Hippocampal formation (tissue), 2 donors: Measurements from ENCODE around the gene PIP4P1.
A peak's percentile ranks its signal among the peaks of the same experiment; 100 is the strongest.
"Not testable (repeated sequence)": the region's sequence is repeated elsewhere in the genome, so short reads cannot be mapped to it uniquely, and the experiment has no call there.

Experiments
- DNase-seq, 2 donors: peaks; one replicate each; lab custom pipeline; 2025; lab: John Stamatoyannopoulos, UW

Gene PIP4P1

DNA sequence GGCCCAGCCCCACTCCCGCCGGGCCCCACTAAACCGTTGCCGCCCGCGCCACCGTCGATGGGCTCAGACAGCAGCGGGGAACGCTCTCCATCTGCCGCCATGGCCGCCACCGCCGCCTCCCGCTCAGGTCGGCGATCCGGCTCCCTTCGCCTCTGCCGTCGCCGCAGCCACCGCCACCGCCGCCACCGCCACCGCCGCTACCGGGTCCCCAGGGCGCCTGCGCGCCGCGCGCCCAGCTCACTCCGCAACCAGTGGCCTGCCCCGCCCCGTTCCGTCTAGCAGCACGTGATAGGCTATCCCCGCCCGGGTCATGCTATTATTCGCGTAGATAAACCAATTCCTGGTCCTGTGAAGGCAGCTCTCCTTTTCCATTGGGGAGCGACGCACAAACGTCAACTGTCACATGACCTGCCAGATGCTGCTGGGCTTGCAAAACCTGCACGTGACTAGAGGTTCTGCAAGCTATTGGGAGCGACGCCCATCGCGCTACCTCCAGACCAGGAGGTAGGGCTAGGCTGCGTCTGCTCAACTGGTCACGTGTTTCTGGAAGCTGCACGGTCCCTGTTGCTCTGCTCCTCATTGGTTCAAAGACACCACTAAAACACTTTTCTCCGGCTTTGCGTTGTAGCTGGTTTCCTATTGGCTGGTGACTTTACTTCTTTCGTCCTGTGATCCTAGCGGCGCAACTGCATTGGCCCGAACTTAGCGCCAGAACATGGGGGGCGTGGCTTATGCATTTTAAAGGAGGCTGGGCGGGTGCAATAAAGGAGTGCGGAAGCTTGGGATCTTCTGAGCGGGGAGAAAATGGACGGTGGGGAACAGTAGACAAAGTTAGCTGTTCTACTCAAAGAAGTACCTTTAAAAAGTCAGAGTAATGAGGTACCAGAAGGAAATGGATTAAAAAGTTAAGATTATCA lies at the start of gene PIP4P1:
TSS of gene PIP4P1 (minus strand) at position 210 of the 917 bp plus-strand sequence. CDS start at position 101, 109 bp downstream.
- peak; percentile 98 to 99 for DNase-seq

DNA sequence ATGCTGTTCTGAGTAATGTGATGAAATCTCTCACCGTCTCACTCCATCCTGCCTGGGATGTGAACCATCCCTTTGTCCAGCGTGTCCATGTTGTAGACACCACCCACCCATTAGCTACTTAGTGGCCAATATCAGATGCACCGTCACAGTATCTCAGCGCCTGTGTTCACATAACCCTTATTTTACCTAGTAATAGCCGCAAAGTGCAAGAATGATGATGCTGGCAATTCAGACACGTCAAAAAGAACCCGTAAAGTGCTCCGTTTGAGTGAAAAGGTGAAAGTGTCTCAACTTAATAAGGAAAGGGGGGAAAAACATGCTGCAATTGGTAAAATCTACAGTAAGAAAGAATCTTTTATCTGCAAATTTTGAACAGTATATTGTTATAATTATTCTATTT lies 47.1 kb upstream of the PIP4P1 start:
- DNase-seq = no peak

DNA sequence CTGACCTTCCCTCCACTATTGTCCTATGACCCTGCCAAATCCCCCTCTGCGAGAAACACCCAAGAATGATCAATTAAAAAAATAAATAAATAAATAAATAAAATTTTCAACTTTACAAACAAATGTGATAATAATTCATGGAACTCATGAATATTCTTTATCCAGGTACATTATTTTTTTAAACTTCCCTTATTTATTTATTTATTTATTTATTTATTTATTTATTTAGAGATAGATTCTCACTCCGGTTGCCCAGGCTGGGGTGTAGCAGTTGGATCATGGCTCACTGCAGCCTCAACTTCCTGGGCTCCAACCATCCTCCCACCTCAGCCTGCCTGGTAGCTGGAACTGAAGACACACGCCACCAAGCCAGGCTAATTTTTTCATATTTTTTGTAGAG lies 46.3 kb upstream of the PIP4P1 start:
- DNase-seq = not testable (repeated sequence)

GRCh38 chr14:20506752-20507151 lies 45.5 kb upstream of the PIP4P1 start:
- not testable (repeated sequence) for DNase-seq

DNA sequence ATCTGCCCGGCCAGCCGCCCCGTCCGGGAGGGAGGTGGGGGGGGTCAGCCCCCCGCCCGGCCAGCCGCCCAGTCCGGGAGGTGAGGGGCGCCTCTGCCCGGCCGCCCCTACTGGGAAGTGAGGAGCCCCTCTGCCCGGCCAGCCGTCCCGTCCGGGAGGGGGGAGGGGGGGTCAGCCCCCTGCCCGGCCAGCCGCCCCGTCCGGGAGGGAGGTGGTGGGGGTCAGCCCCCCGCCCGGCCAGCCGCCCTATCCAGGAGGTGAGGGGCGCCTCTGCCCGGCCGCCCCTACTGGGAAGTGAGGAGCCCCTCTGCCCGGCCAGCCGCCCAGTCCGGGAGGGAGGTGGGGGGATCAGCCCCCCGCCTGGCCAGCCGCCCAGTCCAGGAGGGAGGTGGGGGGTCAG lies 45.0 kb upstream of the PIP4P1 start:
- DNase-seq = not testable (repeated sequence)

GRCh38 chr14:20503898-20504297 lies 42.7 kb upstream of the PIP4P1 start:
- peak; percentile 2 to 19 for DNase-seq

- DNase-seq = no peak
These were observed 40.1 kb upstream of the PIP4P1 start for GRCh38 chr14:20501346-20501745.

DNA sequence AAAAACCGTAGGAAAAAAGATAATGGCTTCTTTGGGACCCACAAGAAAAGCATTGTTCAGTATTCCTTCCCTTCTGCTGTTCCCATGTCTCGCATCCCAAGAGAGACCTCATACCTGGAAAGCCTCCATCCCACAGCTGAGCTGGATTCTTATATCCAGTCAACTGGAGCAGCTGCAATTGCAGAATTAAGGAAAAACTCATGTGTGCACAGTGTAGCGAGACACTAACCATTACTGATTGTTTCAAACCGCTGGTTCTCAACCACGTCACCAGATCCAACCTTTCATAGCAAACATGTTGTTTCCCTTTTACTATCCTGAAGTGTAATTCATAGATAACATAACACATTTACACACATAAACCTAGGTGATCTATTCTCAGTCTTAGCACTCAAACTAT lies 38.6 kb upstream of the PIP4P1 start:
- DNase-seq = no peak

- no peak for DNase-seq
These were observed 37.9 kb upstream of the PIP4P1 start for GRCh38 chr14:20499108-20499507.

GRCh38 chr14:20498622-20499021 lies 37.4 kb upstream of the PIP4P1 start:
- DNase-seq = no peak

DNA sequence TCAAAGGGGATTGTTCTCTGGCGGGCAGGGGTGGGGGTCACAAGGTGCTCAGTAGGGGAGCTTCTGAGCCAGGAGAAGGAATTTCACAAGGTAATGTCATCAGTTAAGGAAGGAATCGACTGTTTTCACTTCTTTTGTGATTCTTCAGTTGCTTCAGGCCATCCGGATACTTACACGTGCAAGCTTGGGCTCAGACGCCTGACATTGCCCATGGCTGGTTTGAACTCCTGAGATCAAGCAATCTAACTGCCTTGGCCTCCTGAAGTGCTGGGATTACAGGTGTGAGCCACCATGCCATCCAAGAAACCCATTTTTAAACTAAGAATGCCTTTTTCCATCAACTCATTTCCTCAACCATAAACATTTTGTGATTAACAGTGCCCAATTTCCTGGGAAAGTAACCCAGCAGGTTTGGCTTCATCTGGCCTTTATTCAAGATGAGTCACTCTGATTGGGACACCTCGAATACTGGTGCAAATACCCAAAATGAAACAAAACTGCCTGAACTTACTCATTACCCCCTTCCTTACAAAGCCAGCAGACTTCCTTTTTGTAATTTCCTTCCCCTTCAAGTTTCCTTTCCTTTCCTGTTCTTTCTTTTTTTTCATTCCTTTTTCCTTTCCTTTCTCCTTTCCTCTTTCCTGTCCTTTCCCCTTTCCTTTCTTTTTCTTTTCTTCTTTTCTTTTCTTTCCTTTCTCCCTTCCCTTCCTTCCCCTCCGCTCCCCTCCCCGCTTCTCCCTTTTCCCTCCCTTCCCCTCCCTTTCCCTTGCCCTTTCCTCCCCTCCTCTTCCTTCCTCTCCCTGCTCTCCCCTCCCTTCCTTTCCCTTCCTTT lies 33.9 kb upstream of the PIP4P1 start:
- no peak for DNase-seq

DNA sequence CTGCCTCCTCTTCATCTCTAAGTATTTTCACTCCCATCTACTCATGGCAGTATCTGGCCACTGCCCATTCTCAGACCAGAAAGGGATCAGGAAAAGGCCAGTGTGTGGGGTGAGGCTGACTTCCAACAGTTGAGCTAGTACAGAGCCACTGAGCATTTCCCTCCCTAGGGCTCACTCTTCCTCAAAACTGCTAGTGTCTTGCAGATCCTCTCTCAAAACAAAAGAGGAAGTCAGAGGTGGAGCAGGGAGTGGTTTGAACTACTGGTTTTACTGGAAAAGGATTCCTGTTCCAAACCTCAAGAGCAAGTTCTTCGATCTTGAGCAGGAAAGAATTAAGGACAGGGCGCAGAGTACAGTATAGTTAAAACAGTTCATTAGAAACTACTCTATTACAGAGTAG lies 32.4 kb upstream of the PIP4P1 start:
- DNase-seq = peak in 1 of 2 donors; percentile 1

DNA sequence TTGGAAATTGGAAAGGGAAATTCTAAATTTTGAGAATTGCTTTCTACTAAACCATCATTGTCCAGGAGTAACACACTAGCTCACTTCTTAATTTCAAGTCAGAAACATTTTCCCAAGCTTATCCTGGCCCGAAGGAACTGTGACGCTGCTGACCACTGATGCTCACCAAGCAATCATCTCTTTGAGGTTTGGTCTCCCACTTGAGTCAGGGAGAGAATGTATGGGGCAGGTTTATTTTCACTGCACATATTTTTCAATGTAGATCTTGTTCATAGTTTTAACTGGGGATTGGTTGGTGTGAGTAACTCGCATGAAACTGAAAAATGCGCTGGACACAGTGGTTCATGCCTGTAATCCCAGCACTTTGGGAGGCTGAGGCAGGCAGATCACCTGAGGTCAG lies 31.3 kb upstream of the PIP4P1 start:
- DNase-seq = no peak

- DNase-seq = no peak
These were observed 29.3 kb upstream of the PIP4P1 start for GRCh38 chr14:20490563-20490962.

DNA sequence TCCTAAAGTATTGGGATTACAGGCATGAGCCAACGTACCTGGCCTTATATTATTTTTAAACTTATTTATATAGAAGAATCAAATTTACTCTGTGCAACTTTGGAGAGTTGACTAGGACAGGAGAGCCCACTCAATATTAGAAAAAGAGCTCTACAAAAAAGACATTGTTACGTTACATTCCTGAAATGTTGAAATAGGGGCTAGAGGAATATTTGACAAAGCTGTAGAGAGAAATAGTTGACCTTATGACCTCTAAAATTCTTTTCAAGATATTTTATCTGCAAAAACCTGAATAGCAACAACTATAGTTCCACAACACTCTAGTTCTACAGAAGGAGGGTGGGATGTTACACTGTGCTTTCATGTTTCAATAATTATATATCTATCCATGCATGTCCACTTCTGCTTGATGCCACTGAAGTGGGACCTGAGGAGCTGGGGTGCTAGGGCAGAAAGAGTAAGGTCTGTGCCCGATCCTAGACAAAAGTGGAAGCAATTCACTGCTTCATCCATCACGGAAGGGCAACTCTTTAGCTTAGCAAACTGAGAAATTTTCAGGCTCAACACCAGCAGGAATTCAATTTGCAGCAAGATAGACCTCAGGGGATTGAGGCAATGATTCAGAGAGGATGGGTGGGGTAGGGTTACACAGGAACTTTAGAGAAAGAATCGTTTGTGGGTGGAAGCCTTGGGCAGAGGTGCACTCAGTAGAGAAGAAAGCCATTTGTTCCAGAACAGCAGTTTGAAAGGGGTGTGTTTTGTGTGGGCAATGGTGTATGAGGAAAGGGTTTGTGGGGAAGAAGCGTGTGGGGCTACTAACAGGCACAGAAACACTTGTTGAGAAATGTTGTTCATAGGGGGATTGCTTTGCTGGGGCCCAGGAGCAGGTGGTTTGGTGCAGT lies 28.1 kb upstream of the PIP4P1 start:
- no peak for DNase-seq

DNA sequence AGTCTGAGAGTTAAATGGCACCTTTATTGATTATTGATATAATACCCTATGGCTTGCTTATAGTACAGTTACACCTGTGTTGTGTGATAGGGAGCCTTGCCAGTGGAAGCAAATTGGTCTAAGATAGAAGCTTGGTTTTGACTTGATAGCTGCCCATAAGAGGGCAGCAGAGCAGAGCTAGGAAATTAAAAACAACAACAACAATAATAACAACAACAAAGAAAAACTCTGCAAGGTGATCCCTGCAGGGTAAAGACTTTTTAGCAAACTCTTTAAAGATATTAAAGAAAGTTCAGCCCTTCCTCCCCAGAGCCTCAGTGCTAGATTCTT lies 26.1 kb upstream of the PIP4P1 start:
- no peak for DNase-seq

DNA sequence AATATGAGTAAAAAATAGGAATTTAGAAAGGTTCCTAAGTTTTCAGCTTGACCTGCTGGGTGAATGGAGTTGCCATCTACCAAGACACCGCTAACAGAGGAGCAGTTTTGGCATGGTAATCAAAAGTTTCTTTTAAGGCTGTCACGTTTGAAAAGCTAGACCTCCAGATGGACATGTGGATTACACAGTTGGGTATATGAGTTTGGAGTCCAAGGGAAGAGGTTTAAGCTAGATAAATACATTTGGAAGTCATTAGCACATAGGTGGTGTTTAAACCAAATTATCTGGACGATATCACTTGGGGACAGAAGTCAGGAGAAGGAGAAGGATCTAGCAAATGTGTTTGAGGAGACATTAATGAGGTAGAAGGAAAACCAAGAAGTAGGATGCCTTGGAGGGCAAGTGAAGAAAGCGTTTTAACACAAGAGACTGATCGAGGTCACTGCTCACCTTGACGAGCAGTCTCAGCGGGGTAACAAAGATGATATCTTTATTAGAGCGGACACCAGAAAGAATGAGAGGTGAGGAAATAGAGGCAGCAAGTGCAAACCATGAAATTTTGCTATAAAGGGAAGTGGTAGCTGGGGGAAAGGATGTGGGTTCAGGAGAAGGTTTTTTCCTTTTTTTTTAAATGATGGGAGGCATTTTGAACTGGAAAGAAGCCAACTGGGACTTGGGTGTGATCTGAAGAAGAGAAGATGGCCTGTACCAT lies 25.6 kb upstream of the PIP4P1 start:
- DNase-seq = no peak

DNA sequence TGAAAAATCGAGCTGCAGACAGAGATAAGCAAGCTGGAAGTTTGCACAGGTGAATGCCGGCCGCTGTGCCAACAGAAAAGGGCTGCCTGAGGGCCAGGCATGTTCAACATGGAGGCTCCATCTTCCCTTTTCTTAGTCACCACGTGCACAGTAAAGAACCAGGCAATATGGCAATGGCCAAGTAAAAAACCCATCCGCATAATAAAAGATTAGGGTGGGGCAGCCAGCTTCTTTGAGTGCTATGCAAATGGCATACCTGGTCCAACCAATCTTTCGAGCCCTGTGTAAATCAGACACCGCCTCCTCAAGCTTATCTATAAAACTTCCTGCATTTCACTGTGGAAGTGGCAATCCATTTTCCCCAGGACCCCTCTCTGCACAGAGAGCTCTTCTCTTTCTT lies 24.7 kb upstream of the PIP4P1 start:
- DNase-seq = no peak

GRCh38 chr14:20482382-20482781 lies 21.1 kb upstream of the PIP4P1 start:
- DNase-seq = no peak

DNA sequence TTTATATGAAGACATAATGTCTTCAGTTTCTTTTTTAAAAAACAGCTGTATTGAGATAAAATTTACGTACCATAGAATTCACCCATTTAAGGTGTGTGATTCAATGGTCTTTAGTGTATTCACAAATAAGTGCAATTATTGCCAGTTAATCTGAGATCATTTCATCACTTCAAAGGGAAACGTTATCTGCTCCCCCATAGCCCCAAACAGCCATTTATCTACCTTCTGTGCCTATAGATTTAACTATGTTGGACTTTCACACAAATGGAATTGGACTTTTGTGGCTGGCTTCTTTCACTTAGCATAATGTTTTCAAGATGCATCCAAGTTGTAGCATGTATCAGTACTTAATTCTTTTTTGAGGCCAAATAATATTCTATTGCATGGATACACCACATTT lies 17.7 kb upstream of the PIP4P1 start:
- DNase-seq = no peak

DNA sequence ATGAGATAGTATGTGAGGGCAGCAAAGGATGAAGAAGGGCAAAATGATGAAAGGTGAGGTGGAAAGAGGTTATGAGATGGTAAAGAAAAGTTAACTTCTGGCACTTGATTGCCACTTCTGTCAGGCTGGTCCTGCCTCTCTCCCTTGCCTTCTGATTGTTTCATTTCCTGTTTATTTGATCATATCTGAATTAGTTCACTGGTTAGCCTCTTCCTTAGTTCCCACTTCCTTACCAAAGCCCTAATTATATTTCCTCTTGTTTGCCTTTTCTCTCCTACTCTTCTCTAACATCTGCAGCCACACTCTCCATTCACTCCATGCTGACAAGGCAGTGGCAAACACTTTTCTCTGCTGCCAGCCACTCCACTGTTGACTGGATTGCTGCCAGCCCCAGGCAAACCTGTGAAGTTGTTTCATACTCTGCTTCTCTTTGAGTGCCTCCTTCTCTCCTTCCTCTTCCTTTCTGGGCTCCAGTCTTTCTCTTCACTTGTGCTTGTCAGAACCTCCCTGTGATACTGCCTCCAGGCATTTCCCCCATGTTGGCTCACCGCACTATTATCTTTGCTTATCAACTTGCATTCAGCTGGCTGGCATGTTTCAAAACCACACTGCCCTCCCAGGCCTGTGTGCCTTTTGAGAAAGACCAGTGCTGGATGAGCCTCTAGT lies 16.1 kb upstream of the PIP4P1 start:
- DNase-seq = peak in 1 of 2 donors; percentile 24
